HepG2 (cell line): Measurements from ENCODE around the gene MPHOSPH8. TPM values are rescaled to one million over a fixed set of nuclear protein-coding genes. Genes with fewer than 3 reads are reported as not detected.

Experiments used
- ATAC-seq: fragments of 200-7000 bp; cut with Tn5 transposase; 3 replicates; pipeline ENCODE4 v1.9.1; 2020; ENCODE audit warnings: mild to moderate bottlenecking, moderate library complexity
- BruUV-seq: library from RNA; stranded (reverse); fragments of 400-500 nt; replicated peaks from 2 replicates; lab custom pipeline; 2021; lab: Mats Ljungman, UMichigan
- CTCF ChIA-PET: fragments of 300-600 bp; formaldehyde crosslinking; extraction: SDS; loops from one replicate; lab custom pipeline; 2021; ENCODE audit warnings: low total read pairs, inconsistent platforms, low intra/inter-chr PET ratio; lab: Yijun Ruan, JAX
- POLR2A ChIA-PET: fragments of 350-600 bp; sonication (Branson Sonifier 250); formaldehyde crosslinking; loops from one replicate; lab custom pipeline; 2020; ENCODE audit warnings: antibody characterized with exemption, inconsistent platforms; lab: Yijun Ruan, JAX
- DNase-seq: peaks from one replicate; pipeline ENCODE4 v3.0.0-alpha.2; 2015; ENCODE audit warnings: low spot score
- FAIRE-seq: peaks from 3 replicates; lab custom pipeline; 2011; peaks lifted over from hg19 to GRCh38; lab: Jason Lieb, UNC
- H2AFZ ChIP-seq: one replicate; pipeline ENCODE4 v1.6.1; 2011; ENCODE audit warnings: low read length, inconsistent platforms
- H3K27ac ChIP-seq: fragments of 300-600 bp; 3 replicates; pipeline ENCODE4 v1.8.0; 2011; ENCODE audit warnings: mixed run types, mild to moderate bottlenecking, mixed read lengths, low read length, inconsistent platforms; ENCODE audit not compliant: insufficient read depth; ENCODE audit errors: extremely low read length
- H3K27me3 ChIP-seq, 2 experiments: fragments of 200-600 bp in 1 of 2; 2 replicates in 1 of 2; 3 replicates in 1 of 2; pipeline versions ENCODE4 v1.6.0 to v1.8.0; 2011; ENCODE audit warnings: low read length in 2 of 2, mild to moderate bottlenecking in 2 of 2, moderate library complexity in 2 of 2, inconsistent platforms in 1 of 2; ENCODE audit not compliant: insufficient read depth in 2 of 2, control insufficient read depth in 1 of 2
- H3K36me3 ChIP-seq, 2 experiments: fragments of 200-600 bp in 1 of 2; replicated peaks in 1 of 2; 2 replicates in 1 of 2; 3 replicates in 1 of 2; pipeline versions ENCODE4 v1.5.1 to v1.8.0; 2011; ENCODE audit warnings: low read length in 2 of 2, inconsistent platforms in 1 of 2; ENCODE audit not compliant: insufficient read depth in 2 of 2, control insufficient read depth in 1 of 2
- H3K4me1 ChIP-seq: 2 replicates; pipeline ENCODE4 v1.5.1; 2012; ENCODE audit warnings: low read length, inconsistent platforms; ENCODE audit not compliant: insufficient read depth
- H3K4me2 ChIP-seq: 2 replicates; pipeline ENCODE4 v1.6.0; 2011; ENCODE audit warnings: low read depth, low read length, inconsistent platforms
- H3K4me3 ChIP-seq, 3 experiments: fragments of 200-600 bp in 1 of 3; sonication (generic), shearing (Covaris generic) in 1 of 3; replicated peaks in 1 of 3; 2 replicates each; pipeline ENCODE4 v1.5.1; 2011 to 2016; ENCODE audit warnings: low read length in 3 of 3, inconsistent platforms in 2 of 3, low read depth in 2 of 3, mild to moderate bottlenecking in 2 of 3, control low read depth in 1 of 3, mixed read lengths in 1 of 3; ENCODE audit not compliant: insufficient read depth in 1 of 3
- H3K79me2 ChIP-seq: one replicate; pipeline ENCODE4 v1.6.1; 2011; ENCODE audit warnings: low read length, inconsistent platforms; ENCODE audit not compliant: insufficient read depth
- H3K9ac ChIP-seq: 2 replicates; pipeline ENCODE4 v1.6.0; 2011; ENCODE audit warnings: mild to moderate bottlenecking, low read depth, low read length, inconsistent platforms; ENCODE audit not compliant: insufficient read depth
- H3K9me3 ChIP-seq: 2 replicates; pipeline ENCODE4 v1.5.1; 2012; ENCODE audit warnings: mild to moderate bottlenecking, low read length
- H4K20me1 ChIP-seq: 2 replicates; pipeline ENCODE4 v1.6.0; 2011; ENCODE audit warnings: inconsistent platforms, mild to moderate bottlenecking, low read length, moderate library complexity; ENCODE audit not compliant: insufficient read depth
- ASH2L ChIP-seq: fragments of 300-600, 200-600 bp; sonication (generic); IDR thresholded peaks from 2 replicates; pipeline ENCODE4 v1.7.0; 2017; ENCODE audit warnings: low read depth, mild to moderate bottlenecking, moderate library complexity, mixed read lengths, low read length; ENCODE audit not compliant: insufficient read length
- CBX5 ChIP-seq: sonication (generic); formaldehyde crosslinking; IDR thresholded peaks from 2 replicates; pipeline ENCODE4 v1.4.0; 2020; ENCODE audit warnings: missing genetic modification reagents, borderline replicate concordance
- DR1 ChIP-seq: sonication (generic); formaldehyde crosslinking; IDR thresholded peaks from 2 replicates; pipeline ENCODE4 v1.8.0; 2021; ENCODE audit warnings: mild to moderate bottlenecking, missing genetic modification reagents, inconsistent platforms
- GLI4 ChIP-seq: sonication (generic); formaldehyde crosslinking; IDR thresholded peaks from 2 replicates; pipeline ENCODE4 v1.5.1; 2020; ENCODE audit warnings: missing genetic modification reagents, mild to moderate bottlenecking, moderate library complexity, borderline replicate concordance
- RFX3 ChIP-seq: IDR thresholded peaks from 2 replicates; pipeline ENCODE4 v1.6.1; 2016; ENCODE audit warnings: missing biosample characterization, missing genetic modification reagents
- RFXAP ChIP-seq: sonication (generic); formaldehyde crosslinking; IDR thresholded peaks from 2 replicates; pipeline ENCODE4 v1.4.0; 2020; ENCODE audit warnings: missing genetic modification reagents, borderline replicate concordance
- SP140L ChIP-seq: sonication (generic); formaldehyde crosslinking; IDR thresholded peaks from 2 replicates; pipeline ENCODE4 v1.4.0; 2020; ENCODE audit warnings: missing genetic modification reagents, borderline replicate concordance
- SSRP1 ChIP-seq: IDR thresholded peaks from 2 replicates; pipeline ENCODE4 v1.6.1; 2016; ENCODE audit warnings: control low read depth
- TAF1 ChIP-seq: sonication (generic); formaldehyde crosslinking; IDR thresholded peaks from 2 replicates; pipeline ENCODE4 v1.4.0; 2020; ENCODE audit warnings: missing genetic modification reagents
- ZMYM3 ChIP-seq: sonication (generic); formaldehyde crosslinking; IDR thresholded peaks from 2 replicates; pipeline ENCODE4 v1.5.1; 2020; ENCODE audit warnings: mild to moderate bottlenecking, missing genetic modification reagents
- ZNF296 ChIP-seq: sonication (generic); formaldehyde crosslinking; conservative IDR thresholded peaks from 2 replicates; pipeline ENCODE4 v1.5.0; 2020; ENCODE audit warnings: mild to moderate bottlenecking, missing genetic modification reagents
- ZNF530 ChIP-seq: sonication (generic); formaldehyde crosslinking; IDR thresholded peaks from 2 replicates; pipeline ENCODE4 v1.5.0; 2020; ENCODE audit warnings: low read depth, mild to moderate bottlenecking, missing genetic modification reagents
- ZNF773 ChIP-seq: sonication (generic); formaldehyde crosslinking; IDR thresholded peaks from 2 replicates; pipeline ENCODE4 v1.4.0; 2020; ENCODE audit warnings: missing genetic modification reagents, borderline replicate concordance
- ZNF883 ChIP-seq: sonication (generic); formaldehyde crosslinking; IDR thresholded peaks from 2 replicates; pipeline ENCODE4 v1.5.1; 2020; ENCODE audit warnings: mild to moderate bottlenecking, missing genetic modification reagents; ENCODE audit errors: not compliant biosample characterization
- WGBS: methylation state at CpG from one replicate; pipeline ENCODE4 v1.1.6; 2017; ENCODE audit warnings: low lambda C conversion rate; 5-methylcytosine and 5-hydroxymethylcytosine counted together
- in situ Hi-C: cut with HindIII; loops from 2 replicates; pipeline ENCODE4 v1.10.0; 2017; ENCODE audit warnings: low pct_unique_long_range_greater_than_20kb; ENCODE audit not compliant: extremely low pct_ligation_motif_present
- intact Hi-C: fragments of 100-400 bp; cut with micrococcal nuclease; formaldehyde crosslinking; loops from one replicate; pipeline ENCODE4 v1.10.0; 2022; ENCODE audit not compliant: unreplicated experiment
- polyA plus RNA-seq, 8 experiments: library from polyadenylated mRNA; depleted of rRNA in 3 of 8; stranded (reverse) in 7 of 8; unstranded in 1 of 8; fragments of >200 nt; fragmentation: Illumina TruSeq in 4 of 8; extraction: Trizol in 4 of 8; gene quantifications; 2 replicates each; pipeline versions ENCODE4 v1.2.1 to v1.2.3, GENCODE V29; 2011 to 2016; ENCODE audit warnings: low read depth in 4 of 8, missing spikeins in 1 of 8, mixed read lengths in 1 of 8; ENCODE audit not compliant: insufficient read depth in 1 of 8
- total RNA-seq, 5 experiments: library from RNA; depleted of rRNA; stranded (reverse); fragments of >200 nt; fragmentation: Illumina TruSeq; extraction: Trizol; gene quantifications; 2 replicates each; pipeline ENCODE4 v1.2.3, GENCODE V29; 2016; ENCODE audit warnings: low read depth in 1 of 5
- TF ChIP-seq, protein P1 (sequence below): sonication (generic); formaldehyde crosslinking; IDR thresholded peaks from 2 replicates; pipeline ENCODE4 v1.4.0; 2020; ENCODE audit warnings: mild to moderate bottlenecking, low read depth, missing genetic modification reagents
- TF ChIP-seq, protein P2 (sequence below): sonication (generic); formaldehyde crosslinking; IDR thresholded peaks from 2 replicates; pipeline ENCODE4 v1.4.0; 2020; ENCODE audit warnings: missing genetic modification reagents
- TF ChIP-seq, protein P3 (sequence below): sonication (generic); formaldehyde crosslinking; IDR thresholded peaks from 2 replicates; pipeline ENCODE4 v1.8.0; 2022; ENCODE audit warnings: mild to moderate bottlenecking, missing genetic modification reagents, borderline replicate concordance
- TF ChIP-seq, protein P4 (sequence below): sonication (generic); formaldehyde crosslinking; IDR thresholded peaks from 2 replicates; pipeline ENCODE4 v1.4.0; 2020; ENCODE audit warnings: missing genetic modification reagents

Gene MPHOSPH8
- total and polyA plus RNA-seq, 2 of the 13 experiments (the other 11 are each of a cell fraction or from before 2014, with no cell fraction given): 17.3 to 20.9 TPM

DNA sequence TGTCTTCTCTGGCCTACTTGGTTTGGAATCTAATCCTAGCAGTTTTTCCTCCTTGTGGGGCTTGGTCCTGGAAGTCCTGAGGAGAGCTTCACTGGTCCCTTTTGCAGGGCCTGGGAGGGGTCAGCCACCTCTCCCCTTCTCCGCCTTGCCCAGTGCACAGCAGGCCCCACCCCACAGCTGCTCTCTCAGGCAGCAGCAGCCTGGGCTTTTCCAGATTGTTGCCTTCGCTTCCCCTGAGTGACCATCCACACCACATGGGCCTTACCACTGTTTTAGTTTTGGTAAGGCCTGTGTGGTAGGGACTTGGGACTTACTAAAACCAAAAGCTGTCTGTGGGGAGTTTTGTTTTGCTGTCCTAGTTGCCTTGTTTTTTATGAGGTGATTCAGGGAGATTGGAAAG, 11.5 kb downstream of the MPHOSPH8 start:
- Histone ChIP-seq H3K9ac (no peak overlapping the region), H3K36me3 (peaks cover 6 to 45% of the 10 kb centered on the region in 2 experiments), H2AFZ (no peak overlapping the region), H4K20me1 (no peaks in the 10 kb centered on the region), H3K4me2 (no peak overlapping the region), H3K9me3 (no peaks in the 10 kb centered on the region), H3K27me3 (no peaks in the 10 kb centered on the region), H3K4me1 (no peaks in the 10 kb centered on the region), H3K79me2 (peaks cover 3% of the 10 kb centered on the region), H3K27ac (no peak overlapping the region), H3K4me3 (no peak overlapping the region)
- no TSS peak for BruUV-seq
- no peak for ATAC-seq
- CTCF ChIA-PET: no interaction called here
- TF ChIP-seq GLI4 (CRISPR knock-in tag) (no peak), ZNF773 (CRISPR knock-in tag) (no peak), ASH2L (no peak), ZNF296 (CRISPR knock-in tag) (no peak), ZMYM3 (CRISPR knock-in tag) (no peak), ZNF530 (CRISPR knock-in tag) (no peak), RFXAP (CRISPR knock-in tag) (no peak), RFX3 (CRISPR knock-in tag) (no peak), SP140L (CRISPR knock-in tag) (no peak), CBX5 (no peak), ZNF883 (CRISPR knock-in tag) (no peak), SSRP1 (no peak), TAF1 (CRISPR knock-in tag) (no peak), DR1 (no peak)
- TF ChIP-seq, protein P1, sequence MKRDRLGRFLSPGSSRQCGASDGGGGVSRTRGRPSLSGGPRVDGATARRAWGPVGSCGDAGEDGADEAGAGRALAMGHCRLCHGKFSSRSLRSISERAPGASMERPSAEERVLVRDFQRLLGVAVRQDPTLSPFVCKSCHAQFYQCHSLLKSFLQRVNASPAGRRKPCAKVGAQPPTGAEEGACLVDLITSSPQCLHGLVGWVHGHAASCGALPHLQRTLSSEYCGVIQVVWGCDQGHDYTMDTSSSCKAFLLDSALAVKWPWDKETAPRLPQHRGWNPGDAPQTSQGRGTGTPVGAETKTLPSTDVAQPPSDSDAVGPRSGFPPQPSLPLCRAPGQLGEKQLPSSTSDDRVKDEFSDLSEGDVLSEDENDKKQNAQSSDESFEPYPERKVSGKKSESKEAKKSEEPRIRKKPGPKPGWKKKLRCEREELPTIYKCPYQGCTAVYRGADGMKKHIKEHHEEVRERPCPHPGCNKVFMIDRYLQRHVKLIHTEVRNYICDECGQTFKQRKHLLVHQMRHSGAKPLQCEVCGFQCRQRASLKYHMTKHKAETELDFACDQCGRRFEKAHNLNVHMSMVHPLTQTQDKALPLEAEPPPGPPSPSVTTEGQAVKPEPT (CRISPR knock-in tag): no peak
- TF ChIP-seq, protein P2, sequence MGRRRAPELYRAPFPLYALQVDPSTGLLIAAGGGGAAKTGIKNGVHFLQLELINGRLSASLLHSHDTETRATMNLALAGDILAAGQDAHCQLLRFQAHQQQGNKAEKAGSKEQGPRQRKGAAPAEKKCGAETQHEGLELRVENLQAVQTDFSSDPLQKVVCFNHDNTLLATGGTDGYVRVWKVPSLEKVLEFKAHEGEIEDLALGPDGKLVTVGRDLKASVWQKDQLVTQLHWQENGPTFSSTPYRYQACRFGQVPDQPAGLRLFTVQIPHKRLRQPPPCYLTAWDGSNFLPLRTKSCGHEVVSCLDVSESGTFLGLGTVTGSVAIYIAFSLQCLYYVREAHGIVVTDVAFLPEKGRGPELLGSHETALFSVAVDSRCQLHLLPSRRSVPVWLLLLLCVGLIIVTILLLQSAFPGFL (CRISPR knock-in tag): no peak
- TF ChIP-seq, protein P3, sequence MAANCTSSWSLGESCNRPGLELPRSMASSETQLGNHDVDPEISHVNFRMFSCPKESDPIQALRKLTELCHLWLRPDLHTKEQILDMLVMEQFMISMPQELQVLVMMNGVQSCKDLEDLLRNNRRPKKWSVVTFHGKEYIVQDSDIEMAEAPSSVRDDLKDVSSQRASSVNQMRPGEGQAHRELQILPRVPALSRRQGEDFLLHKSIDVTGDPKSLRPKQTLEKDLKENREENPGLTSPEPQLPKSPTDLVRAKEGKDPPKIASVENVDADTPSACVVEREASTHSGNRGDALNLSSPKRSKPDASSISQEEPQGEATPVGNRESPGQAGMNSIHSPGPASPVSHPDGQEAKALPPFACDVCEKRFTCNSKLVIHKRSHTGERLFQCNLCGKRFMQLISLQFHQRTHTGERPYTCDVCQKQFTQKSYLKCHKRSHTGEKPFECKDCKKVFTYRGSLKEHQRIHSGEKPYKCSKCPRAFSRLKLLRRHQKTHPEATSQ (CRISPR knock-in tag): no peak
- TF ChIP-seq, protein P4, sequence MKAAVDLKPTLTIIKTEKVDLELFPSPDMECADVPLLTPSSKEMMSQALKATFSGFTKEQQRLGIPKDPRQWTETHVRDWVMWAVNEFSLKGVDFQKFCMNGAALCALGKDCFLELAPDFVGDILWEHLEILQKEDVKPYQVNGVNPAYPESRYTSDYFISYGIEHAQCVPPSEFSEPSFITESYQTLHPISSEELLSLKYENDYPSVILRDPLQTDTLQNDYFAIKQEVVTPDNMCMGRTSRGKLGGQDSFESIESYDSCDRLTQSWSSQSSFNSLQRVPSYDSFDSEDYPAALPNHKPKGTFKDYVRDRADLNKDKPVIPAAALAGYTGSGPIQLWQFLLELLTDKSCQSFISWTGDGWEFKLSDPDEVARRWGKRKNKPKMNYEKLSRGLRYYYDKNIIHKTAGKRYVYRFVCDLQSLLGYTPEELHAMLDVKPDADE (CRISPR knock-in tag): no peak
- intact Hi-C loops (no loop called here), in situ Hi-C loops (no loop called here)
- POLR2A ChIA-PET: no interaction called here
- WGBS: 97% methylated on average over 2 of the region's 2 CpGs
- no peak for DNase-seq
- FAIRE-seq: no peak
